Measurements from ENCODE around the gene ERC2.

ERC2 gene

GRCh38 chr3:55491296-55491816 is 976.9 kb downstream of the ERC2 start (continued):
- TF ChIP-seq ZBTB10 (tag by site-specific recombination; IDR thresholded peaks at IDR 0.05): no peak
- no peak for TF ChIP-seq ZNF362 (tag by site-specific recombination; IDR thresholded peaks at IDR 0.05)
- no peak for TF ChIP-seq ZNF140 (tag by site-specific recombination; IDR thresholded peaks at IDR 0.05)
- no peak for TF ChIP-seq ZBTB49 (tag by site-specific recombination; IDR thresholded peaks at IDR 0.05; ENCODE audit: low read depth)
- no peak for TF ChIP-seq ZNF211 (tag by site-specific recombination; IDR thresholded peaks at IDR 0.05; ENCODE audit: low read depth)
- TF ChIP-seq ZNF121 (tag by site-specific recombination; IDR thresholded peaks at IDR 0.05): no peak
- TF ChIP-seq ZNF768 (tag by site-specific recombination; IDR thresholded peaks at IDR 0.05): no peak
- peak; percentile 42; the same call in 1 of the 2 replicates for TF ChIP-seq ZFP69B (tag by site-specific recombination; IDR thresholded peaks at IDR 0.05)
- no peak for TF ChIP-seq ZNF155 (tag by site-specific recombination; IDR thresholded peaks at IDR 0.05)
- TF ChIP-seq KLF16 (tag by site-specific recombination; IDR thresholded peaks at IDR 0.05): peak; percentile 44; the same call in 1 of the 2 replicates
- no peak for TF ChIP-seq ZNF184 (tag by site-specific recombination; IDR thresholded peaks at IDR 0.05)
- no peak for TF ChIP-seq ZNF133 (tag by site-specific recombination; IDR thresholded peaks at IDR 0.05)
- no peak for TF ChIP-seq ZNF571 (tag by site-specific recombination; IDR thresholded peaks at IDR 0.05)
- TF ChIP-seq ZNF248 (tag by site-specific recombination; IDR thresholded peaks at IDR 0.05): no peak
- peak; percentile 40 for TF ChIP-seq ZNF341 (tag by site-specific recombination; IDR thresholded peaks at IDR 0.05; ENCODE audit: low read depth)
- peak; percentile 93 for TF ChIP-seq SP7 (tag by site-specific recombination; IDR thresholded peaks at IDR 0.05)
- TF ChIP-seq FEZF1 (tag by site-specific recombination; IDR thresholded peaks at IDR 0.05): peak; percentile 93
- TF ChIP-seq ZNF391 (tag by site-specific recombination; IDR thresholded peaks at IDR 0.05; ENCODE audit: borderline replicate concordance, low read depth): no peak
- TF ChIP-seq ZNF37A (tag by site-specific recombination; IDR thresholded peaks at IDR 0.05): no peak
- no peak for TF ChIP-seq ZNF157 (tag by site-specific recombination; IDR thresholded peaks at IDR 0.05)
- TF ChIP-seq ZNF544 (tag by site-specific recombination; IDR thresholded peaks at IDR 0.05): no peak
- TF ChIP-seq ZNF311 (tag by site-specific recombination; IDR thresholded peaks at IDR 0.05; ENCODE audit: borderline replicate concordance): no peak
- 0 out of 2 replicates have a peak, but pooled peaks have one; percentile 15 for TF ChIP-seq ZBTB11 (tag by site-specific recombination; conservative IDR thresholded peaks at IDR 0.05; ENCODE audit: low read depth)
- TF ChIP-seq ZNF521 (tag by site-specific recombination; IDR thresholded peaks at IDR 0.05): no peak
- peak; percentile 93 for TF ChIP-seq IKZF3 (tag by site-specific recombination; IDR thresholded peaks at IDR 0.05)
- TF ChIP-seq OVOL3 (tag by site-specific recombination; IDR thresholded peaks at IDR 0.05): no peak
- no peak for TF ChIP-seq ZNF707 (tag by site-specific recombination; IDR thresholded peaks at IDR 0.05)
- TF ChIP-seq ZNF626 (tag by site-specific recombination; IDR thresholded peaks at IDR 0.05): no peak
- peak; percentile 70 for TF ChIP-seq ZBTB44 (tag by site-specific recombination; IDR thresholded peaks at IDR 0.05)
- no peak for TF ChIP-seq ZNF837 (tag by site-specific recombination; IDR thresholded peaks at IDR 0.05)

Measured in HEK293 (cell line).